ENCODE results near the gene ACOT12.

Gene ACOT12

GRCh38 chr5:81400375-81400774, 6.4 kb upstream of the ACOT12 start:
- no peak for DNase-seq (ENCODE audit: low read depth in 2 of 2)

- DNase-seq (ENCODE audit: low read depth in 2 of 2), result no peak
Observed at GRCh38 chr5:81398741-81399140, 4.8 kb upstream of the ACOT12 start.

GRCh38 chr5:81397176-81397575, 3.2 kb upstream of the ACOT12 start:
- DNase-seq (ENCODE audit: low read depth in 2 of 2), result no peak

DNA sequence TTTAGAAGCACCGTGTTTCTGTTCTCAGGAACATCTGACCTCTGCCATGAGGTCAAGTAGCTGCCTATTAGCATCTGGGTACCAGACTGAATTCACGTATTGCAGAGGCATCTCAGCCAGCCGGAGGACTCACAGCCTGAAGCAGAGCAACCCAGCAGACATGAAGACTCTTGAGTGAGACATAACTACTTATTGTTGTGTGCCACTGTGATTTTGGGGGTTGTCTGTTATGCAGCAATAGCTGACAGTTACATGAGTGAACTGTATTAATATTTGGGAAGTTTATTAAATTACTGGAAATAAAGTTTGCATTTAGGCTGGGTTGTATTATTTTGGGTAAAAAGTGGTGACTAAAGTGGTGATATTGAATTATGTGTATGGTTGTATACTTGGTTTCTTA, 1.3 kb upstream of the ACOT12 start:
- no peak for DNase-seq (ENCODE audit: low read depth in 2 of 2)

DNA sequence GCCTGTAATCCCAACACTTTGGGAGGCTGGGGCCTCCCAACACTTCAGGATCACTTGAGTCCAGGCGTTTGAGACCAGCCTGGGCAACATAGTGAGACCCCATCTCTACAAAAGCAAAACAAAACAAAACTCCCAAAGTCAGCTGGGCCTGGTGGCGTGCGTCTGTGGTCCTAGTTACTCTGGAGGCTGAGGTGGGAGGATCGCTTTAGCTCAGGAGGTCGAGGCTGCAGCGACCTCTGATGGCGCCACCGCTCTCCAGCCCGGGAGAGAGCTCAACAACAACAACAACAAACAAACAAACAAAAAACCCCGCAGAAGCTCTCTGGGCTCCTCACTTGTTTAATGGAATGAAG, 528 bp downstream of the ACOT12 start:
- no peak for DNase-seq (ENCODE audit: low read depth in 2 of 2)

DNA sequence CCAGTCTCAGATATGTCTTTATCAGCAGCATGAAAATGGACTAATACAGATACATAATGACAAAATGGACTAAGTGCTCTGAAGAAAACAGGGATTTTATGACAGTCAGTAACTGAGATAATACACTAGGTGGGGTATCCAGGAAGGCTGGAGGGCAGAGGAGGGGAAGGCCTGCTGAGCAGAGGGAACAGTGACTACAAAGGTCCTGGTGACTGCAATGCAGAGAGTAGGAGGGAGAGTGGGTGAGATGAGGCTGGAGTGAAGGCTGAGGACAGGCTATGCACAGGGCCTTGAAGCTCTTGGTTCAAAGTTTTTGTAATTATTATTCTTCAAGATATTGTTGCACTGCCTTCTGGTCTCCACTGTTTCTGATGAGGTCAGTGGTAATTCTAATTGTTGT, 4.9 kb downstream of the ACOT12 start:
- no peak for DNase-seq (ENCODE audit: low read depth in 2 of 2)

DNA sequence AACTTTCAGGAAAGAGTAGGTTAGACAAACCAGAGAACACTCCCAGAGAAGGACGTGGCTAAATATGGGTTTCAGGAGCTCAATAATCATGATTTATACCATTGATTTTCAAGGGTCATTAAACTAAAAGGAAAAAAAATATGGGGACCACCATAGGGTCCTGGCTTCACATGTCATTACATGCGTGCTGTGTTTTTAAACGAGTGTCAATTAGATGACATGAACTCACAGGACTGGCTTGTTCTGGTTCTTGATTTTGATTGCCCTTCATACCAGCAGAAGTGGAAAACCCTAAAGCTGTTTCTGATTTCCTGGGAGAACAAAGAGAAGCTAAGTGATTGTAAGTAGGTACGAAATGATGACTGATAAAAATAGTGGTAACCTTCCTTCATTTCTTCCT, 5.8 kb downstream of the ACOT12 start:
- DNase-seq (ENCODE audit: low read depth in 2 of 2), result no peak

- DNase-seq (ENCODE audit: low read depth in 2 of 2), result no peak
Observed at GRCh38 chr5:81383867-81384266, 10.1 kb downstream of the ACOT12 start.

DNA sequence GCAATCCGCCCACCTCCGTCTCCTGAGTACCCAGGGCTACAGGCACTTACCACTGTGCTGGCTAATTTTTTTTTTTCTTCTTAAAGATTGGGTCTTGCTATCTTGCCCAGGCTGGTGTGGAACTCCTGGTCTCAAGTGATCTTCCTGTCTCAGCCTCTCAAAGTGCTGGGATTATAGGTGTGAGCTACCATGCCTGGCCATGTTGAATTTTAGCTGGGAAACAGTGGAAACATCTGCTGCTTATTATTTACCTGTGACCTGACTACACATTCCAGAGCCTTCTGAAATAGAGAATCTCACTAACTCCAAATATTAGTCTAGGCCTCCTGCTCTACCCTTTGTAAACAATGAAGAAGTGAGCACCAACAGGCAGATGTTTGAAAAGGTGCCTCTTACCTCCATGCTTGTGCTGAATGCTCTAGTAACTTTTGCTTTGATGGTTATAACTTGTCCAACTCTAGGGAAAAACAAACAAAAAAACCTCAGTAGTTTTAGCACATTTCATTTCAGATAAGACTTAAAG, 22.5 kb downstream of the ACOT12 start:
- no peak for DNase-seq (ENCODE audit: low read depth in 2 of 2)

- DNase-seq (ENCODE audit: low read depth in 2 of 2), result no peak
Observed at GRCh38 chr5:81370912-81371311, 23.0 kb downstream of the ACOT12 start.

- DNase-seq (ENCODE audit: low read depth in 2 of 2), result no peak
Observed at GRCh38 chr5:81365541-81365940, 28.4 kb downstream of the ACOT12 start.

GRCh38 chr5:81363093-81363871, 30.7 kb downstream of the ACOT12 start:
- DNase-seq (ENCODE audit: low read depth in 2 of 2), result no peak

GRCh38 chr5:81361600-81361999, 32.3 kb downstream of the ACOT12 start:
- no peak for DNase-seq (ENCODE audit: low read depth in 2 of 2)

GRCh38 chr5:81360640-81361039, 33.3 kb downstream of the ACOT12 start:
- no peak for DNase-seq (ENCODE audit: low read depth in 2 of 2)

DNA sequence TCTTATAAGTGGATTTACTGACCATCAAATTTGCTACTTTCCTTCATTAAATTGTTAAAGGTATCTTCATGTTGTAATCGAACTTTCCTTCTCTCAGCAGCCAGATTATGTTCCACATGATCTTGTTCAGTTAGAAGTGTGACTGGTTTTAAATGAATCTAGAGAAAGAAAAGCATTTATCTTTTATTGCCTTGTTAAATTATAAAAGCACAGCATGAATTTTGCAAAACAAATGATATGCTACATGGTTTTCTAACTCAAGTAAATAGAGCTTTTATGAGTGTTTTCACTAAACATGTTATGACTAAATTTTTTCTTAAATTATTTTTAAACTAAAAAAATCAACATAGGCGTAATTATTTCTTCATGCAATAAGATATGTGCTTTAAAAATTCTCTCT, 34.1 kb downstream of the ACOT12 start:
- no peak for DNase-seq (ENCODE audit: low read depth in 2 of 2)

GRCh38 chr5:81359108-81359507, 34.8 kb downstream of the ACOT12 start:
- DNase-seq (ENCODE audit: low read depth in 2 of 2), result no peak

DNA sequence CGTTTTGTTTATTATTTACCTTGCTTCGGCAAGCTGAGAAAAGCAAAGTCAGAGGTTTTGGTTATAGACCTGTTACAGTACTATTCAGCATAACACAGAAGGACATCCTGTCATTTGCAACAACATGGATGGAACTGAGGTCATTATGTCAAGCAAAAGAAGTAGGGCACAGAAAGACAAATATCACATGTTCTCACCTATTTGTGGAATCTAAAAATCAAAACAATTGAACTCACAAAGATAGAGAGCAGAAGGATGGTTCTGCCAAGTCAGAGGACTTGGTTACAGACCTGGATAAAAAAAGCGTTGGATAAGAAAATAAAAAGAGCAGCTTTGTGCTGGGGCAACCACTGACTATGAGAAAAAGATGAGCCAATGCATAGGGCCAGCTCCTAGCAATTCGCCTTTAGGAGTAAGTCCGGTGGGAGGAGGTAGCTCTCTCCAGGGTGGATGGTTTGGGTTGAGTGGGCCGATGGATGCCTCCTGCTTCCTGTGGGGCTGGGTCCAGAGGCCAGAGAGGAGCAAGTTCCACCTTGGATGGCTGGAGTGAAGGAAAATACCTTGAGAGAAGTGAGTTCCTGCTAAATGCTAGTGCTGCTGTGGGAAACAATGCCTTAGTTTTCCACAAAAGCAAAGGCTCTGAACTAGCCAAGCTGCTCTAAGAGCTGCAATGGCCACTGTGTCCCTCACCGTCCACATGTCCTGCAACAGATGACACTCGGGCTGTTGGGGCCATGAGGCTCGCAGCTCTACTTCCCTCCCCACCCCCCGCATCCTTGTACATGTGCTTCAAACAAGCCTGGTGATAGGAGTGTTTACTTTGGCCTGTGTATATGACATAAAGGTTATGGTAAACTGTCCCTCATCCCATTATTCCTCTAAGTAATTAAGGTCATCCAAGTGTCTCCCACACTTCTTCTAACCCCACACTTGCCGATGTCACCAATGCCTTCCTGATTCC, 38.4 kb downstream of the ACOT12 start:
- no peak for DNase-seq (ENCODE audit: low read depth in 2 of 2)

DNA sequence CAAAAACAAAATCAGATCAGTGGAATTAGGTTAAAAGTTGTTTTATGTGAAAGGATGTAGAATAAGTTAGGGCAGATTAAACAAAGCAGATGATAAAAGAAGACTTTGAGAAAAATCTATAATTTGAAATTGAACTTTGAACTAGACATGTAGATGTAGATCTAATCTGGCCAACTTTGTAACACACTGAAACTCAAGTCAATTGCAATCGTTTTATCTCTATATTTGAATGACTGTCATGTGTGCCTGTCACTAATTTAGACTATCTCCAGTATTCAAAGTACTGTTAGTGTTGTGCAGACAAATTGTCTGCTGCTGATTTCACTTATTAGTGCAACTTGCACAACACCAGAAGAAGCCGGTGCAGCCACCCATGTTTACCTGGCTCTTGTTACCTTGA, 39.8 kb downstream of the ACOT12 start:
- DNase-seq (ENCODE audit: low read depth in 2 of 2), result no peak

GRCh38 chr5:81353189-81353588, 40.7 kb downstream of the ACOT12 start:
- no peak for DNase-seq (ENCODE audit: low read depth in 2 of 2)

DNA sequence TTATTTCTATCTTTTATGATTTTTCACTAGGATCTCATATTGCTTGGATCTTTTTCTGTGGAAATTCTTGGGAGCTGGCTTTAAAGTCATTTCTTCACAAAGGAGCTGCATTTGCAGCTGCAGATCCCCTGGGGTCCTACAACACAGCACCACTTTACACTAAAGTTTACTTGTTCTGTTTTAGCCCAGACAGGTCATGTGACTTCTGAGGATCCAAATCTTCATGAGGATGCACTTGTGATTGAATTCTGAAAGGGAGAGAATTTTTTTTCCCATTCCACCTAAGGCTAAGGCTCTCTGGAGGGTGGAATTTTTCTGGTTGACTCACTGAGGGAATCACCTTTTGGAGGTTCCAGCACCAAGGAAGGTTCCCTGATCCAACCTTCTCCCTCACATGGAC, 43.4 kb downstream of the ACOT12 start:
- no peak for DNase-seq (ENCODE audit: low read depth in 2 of 2)

GRCh38 chr5:81349161-81349560, 44.8 kb downstream of the ACOT12 start:
- no peak for DNase-seq (ENCODE audit: low read depth in 2 of 2)

- no peak for DNase-seq (ENCODE audit: low read depth in 2 of 2)
Observed at GRCh38 chr5:81345411-81346003, 48.4 kb downstream of the ACOT12 start.
